ENCODE results near the gene ANKRD33. TPM values are rescaled to one million over a fixed set of nuclear protein-coding genes. Genes with fewer than 3 reads are reported as not detected.

ANKRD33 gene
- total RNA-seq, 1 experiment from 2014 or later: not detected

- intact Hi-C loops (cut with micrococcal nuclease): no loop called here
- no peak for TF ChIP-seq CTCF (IDR thresholded peaks at IDR 0.05; ENCODE audit: unreplicated experiment)
- ChIA-PET CTCF (interaction anchor here (0.6 kb wide), 1 partner anchor 121 kb away, joined by 3 read pairs; no protein-coding TSS in a partner anchor), POLR2A (interaction anchor here (0.6 kb wide), 1 partner anchor 11 kb away, joined by 3 read pairs; the partner anchor contains the start of gene ANKRD33)
- Mint-ChIP-seq H3K27me3 (ENCODE audit: insufficient read depth, unreplicated experiment) (no peaks in the 10 kb centered on the region), H3K4me1 (ENCODE audit: insufficient read depth, unreplicated experiment) (no peaks in the 10 kb centered on the region), H3K4me3 (ENCODE audit: unreplicated experiment) (no peak overlapping the region), H3K27ac (ENCODE audit: low read depth, unreplicated experiment) (no peak overlapping the region), H3K36me3 (ENCODE audit: insufficient read depth, unreplicated experiment) (no peaks in the 10 kb centered on the region), H3K9me3 (ENCODE audit: unreplicated experiment) (no peaks in the 10 kb centered on the region)
- no TSS peak for BruUV-seq (replicated peaks)
- no peak for DNase-seq (ENCODE audit: unreplicated experiment)
Measured at GRCh38 chr12:51898937-51899336, 11.0 kb downstream of the ANKRD33 start.

GRCh38 chr12:51900323-51900889 lies 12.5 kb downstream of the ANKRD33 start:
- no TSS peak for BruUV-seq (replicated peaks)
- Mint-ChIP-seq H3K4me1 (ENCODE audit: insufficient read depth, unreplicated experiment) (peaks cover 4% of the 10 kb centered on the region), H3K27me3 (ENCODE audit: insufficient read depth, unreplicated experiment) (no peaks in the 10 kb centered on the region), H3K4me3 (ENCODE audit: unreplicated experiment) (no peak overlapping the region), H3K36me3 (ENCODE audit: insufficient read depth, unreplicated experiment) (no peaks in the 10 kb centered on the region), H3K27ac (ENCODE audit: low read depth, unreplicated experiment) (no peak overlapping the region), H3K9me3 (ENCODE audit: unreplicated experiment) (no peaks in the 10 kb centered on the region)
- POLR2A ChIA-PET: interaction anchor here (1.2 kb wide), 1 partner anchor 46 kb away, joined by 4 read pairs; no protein-coding TSS in a partner anchor
- CTCF ChIA-PET: interaction anchor here (0.6 to 1.5 kb wide), 4 partner anchors 9 to 223 kb away, joined by 3 to 5 read pairs (median 4); no protein-coding TSS in a partner anchor
- TF ChIP-seq CTCF (IDR thresholded peaks at IDR 0.05; ENCODE audit: unreplicated experiment): no peak
- intact Hi-C loops (cut with micrococcal nuclease): no loop called here
- DNase-seq (ENCODE audit: unreplicated experiment): no peak

- H3K4me3 Mint-ChIP-seq (ENCODE audit: unreplicated experiment): no peak overlapping the region
- ChIA-PET POLR2A (interaction anchor here (0.6 to 1.2 kb wide), 2 partner anchors 45 to 804 kb away, joined by 3 to 4 read pairs; no protein-coding TSS in a partner anchor), CTCF (interaction anchor here (0.8 to 1.5 kb wide), 3 partner anchors 10 to 26 kb away, joined by 4 to 5 read pairs (median 5); no protein-coding TSS in a partner anchor)
- intact Hi-C loops (cut with micrococcal nuclease): no loop called here
- no peak overlapping the region for H3K27ac Mint-ChIP-seq (ENCODE audit: low read depth, unreplicated experiment)
- TF ChIP-seq CTCF (IDR thresholded peaks at IDR 0.05; ENCODE audit: unreplicated experiment): no peak
- BruUV-seq (replicated peaks): no TSS peak
- no peaks in the 10 kb centered on the region for H3K27me3 Mint-ChIP-seq (ENCODE audit: insufficient read depth, unreplicated experiment)
- no peaks in the 10 kb centered on the region for H3K9me3 Mint-ChIP-seq (ENCODE audit: unreplicated experiment)
- H3K4me1 Mint-ChIP-seq (ENCODE audit: insufficient read depth, unreplicated experiment): peaks cover 11% of the 10 kb centered on the region
- DNase-seq (ENCODE audit: unreplicated experiment): no peak
- no peaks in the 10 kb centered on the region for H3K36me3 Mint-ChIP-seq (ENCODE audit: insufficient read depth, unreplicated experiment)
Measured at GRCh38 chr12:51901121-51901817, 13.4 kb downstream of the ANKRD33 start.

GRCh38 chr12:51901881-51902280 lies 14.0 kb downstream of the ANKRD33 start:
- no peak overlapping the region for H3K4me3 Mint-ChIP-seq (ENCODE audit: unreplicated experiment)
- H3K27ac Mint-ChIP-seq (ENCODE audit: low read depth, unreplicated experiment): no peak overlapping the region
- ChIA-PET POLR2A (no interaction called here), CTCF (no interaction called here)
- H3K4me1 Mint-ChIP-seq (ENCODE audit: insufficient read depth, unreplicated experiment): peaks cover 11% of the 10 kb centered on the region
- no peaks in the 10 kb centered on the region for H3K27me3 Mint-ChIP-seq (ENCODE audit: insufficient read depth, unreplicated experiment)
- H3K9me3 Mint-ChIP-seq (ENCODE audit: unreplicated experiment): no peaks in the 10 kb centered on the region
- no TSS peak for BruUV-seq (replicated peaks)
- no peaks in the 10 kb centered on the region for H3K36me3 Mint-ChIP-seq (ENCODE audit: insufficient read depth, unreplicated experiment)
- intact Hi-C loops (cut with micrococcal nuclease): no loop called here
- DNase-seq (ENCODE audit: unreplicated experiment): no peak
- no peak for TF ChIP-seq CTCF (IDR thresholded peaks at IDR 0.05; ENCODE audit: unreplicated experiment)
